HepG2 (cell line): ENCODE results near the gene ARMC2. TPM values are rescaled to one million over a fixed set of nuclear protein-coding genes. Genes with fewer than 3 reads are reported as not detected.
A peak's percentile ranks its signal among the peaks of the same experiment; 100 is the strongest.

Source experiments
- HOXA3 ChIP-seq: sonication (generic); formaldehyde crosslinking; IDR thresholded peaks from 2 replicates; pipeline ENCODE4 v1.5.0; 2020; ENCODE audit warnings: missing genetic modification reagents
- NCOA2 ChIP-seq: sonication (generic); formaldehyde crosslinking; IDR thresholded peaks from 2 replicates; pipeline ENCODE4 v1.8.0; 2022; ENCODE audit warnings: inconsistent platforms
- POGZ ChIP-seq: sonication (generic); formaldehyde crosslinking; IDR thresholded peaks from 2 replicates; pipeline ENCODE4 v1.4.0; 2020; ENCODE audit warnings: mild to moderate bottlenecking, missing genetic modification reagents
- PPARG ChIP-seq: conservative IDR thresholded peaks from 2 replicates; pipeline ENCODE4 v1.6.1; 2016; ENCODE audit warnings: missing biosample characterization, missing genetic modification reagents
- RELA ChIP-seq: sonication (generic); formaldehyde crosslinking; IDR thresholded peaks from 2 replicates; pipeline ENCODE4 v1.4.0; 2020; ENCODE audit warnings: missing genetic modification reagents
- RXRB ChIP-seq: IDR thresholded peaks from 2 replicates; pipeline ENCODE4 v1.6.1; 2016; ENCODE audit warnings: borderline replicate concordance, missing genetic modification reagents, missing compliant biosample characterization
- TCF7 ChIP-seq: sonication (generic); IDR thresholded peaks from 2 replicates; pipeline ENCODE4 v1.6.1; 2016; ENCODE audit warnings: antibody characterized with exemption, low read depth
- WIZ ChIP-seq: sonication (generic); formaldehyde crosslinking; IDR thresholded peaks from 2 replicates; pipeline ENCODE4 v1.5.1; 2020; ENCODE audit warnings: mild to moderate bottlenecking, missing genetic modification reagents
- YY1 ChIP-seq: IDR thresholded peaks from 2 replicates; pipeline ENCODE4 v1.6.1; 2011; ENCODE audit warnings: low read length, low read depth, moderate library complexity, mild to moderate bottlenecking; ENCODE audit not compliant: insufficient read depth, insufficient replicate concordance
- ZBTB1 ChIP-seq: sonication (generic); formaldehyde crosslinking; IDR thresholded peaks from 2 replicates; pipeline ENCODE4 v1.4.0; 2020; ENCODE audit warnings: missing genetic modification reagents, borderline replicate concordance
- ZNF326 ChIP-seq: sonication (generic); formaldehyde crosslinking; IDR thresholded peaks from 2 replicates; pipeline ENCODE4 v1.4.0; 2020; ENCODE audit warnings: missing genetic modification reagents, borderline replicate concordance
- ZNF614 ChIP-seq: IDR thresholded peaks from 2 replicates; pipeline ENCODE4 v1.6.1; 2018; ENCODE audit warnings: missing biosample characterization, missing genetic modification reagents, inconsistent platforms, borderline replicate concordance
- ZNF644 ChIP-seq: IDR thresholded peaks from 2 replicates; pipeline ENCODE4 v1.6.1; 2016; ENCODE audit warnings: low read depth
- polyA plus RNA-seq, 8 experiments: library from polyadenylated mRNA; depleted of rRNA in 3 of 8; stranded (reverse) in 7 of 8; unstranded in 1 of 8; fragments of >200 nt; fragmentation: Illumina TruSeq in 4 of 8; extraction: Trizol in 4 of 8; gene quantifications; 2 replicates each; pipeline versions ENCODE4 v1.2.1 to v1.2.3, GENCODE V29; 2011 to 2016; ENCODE audit warnings: low read depth in 4 of 8, missing spikeins in 1 of 8, mixed read lengths in 1 of 8; ENCODE audit not compliant: insufficient read depth in 1 of 8
- total RNA-seq, 5 experiments: library from RNA; depleted of rRNA; stranded (reverse); fragments of >200 nt; fragmentation: Illumina TruSeq; extraction: Trizol; gene quantifications; 2 replicates each; pipeline ENCODE4 v1.2.3, GENCODE V29; 2016; ENCODE audit warnings: low read depth in 1 of 5
- TF ChIP-seq, protein P1 (sequence below): sonication (generic); formaldehyde crosslinking; IDR thresholded peaks from 2 replicates; pipeline ENCODE4 v1.4.0; 2020; ENCODE audit warnings: missing genetic modification reagents
- TF ChIP-seq, protein P2 (sequence below): IDR thresholded peaks from 2 replicates; pipeline ENCODE4 v1.6.1; 2016; ENCODE audit warnings: low read depth
- TF ChIP-seq, protein P3 (sequence below): sonication (generic); formaldehyde crosslinking; IDR thresholded peaks from 2 replicates; pipeline ENCODE4 v1.5.0; 2020; ENCODE audit warnings: missing genetic modification reagents
- TF ChIP-seq, protein P4 (sequence below): sonication (generic); formaldehyde crosslinking; IDR thresholded peaks from 2 replicates; pipeline ENCODE4 v1.4.0; 2020; ENCODE audit warnings: mild to moderate bottlenecking, missing genetic modification reagents
- TF ChIP-seq, protein P5 (sequence below), 2 experiments: sonication (generic) in 1 of 2; formaldehyde crosslinking in 1 of 2; IDR thresholded peaks; 2 replicates each; pipeline versions ENCODE4 v1.6.1 to v1.9.0; 2014 to 2022; ENCODE audit warnings: antibody characterized with exemption in 1 of 2, borderline replicate concordance in 1 of 2, inconsistent platforms in 1 of 2, low read depth in 1 of 2, missing genetic modification reagents in 1 of 2

ARMC2 gene
- total and polyA plus RNA-seq, 2 of the 13 experiments (the other 11 are each of a cell fraction or from before 2014, with no cell fraction given) = 1.4 to 3.2 TPM

DNA sequence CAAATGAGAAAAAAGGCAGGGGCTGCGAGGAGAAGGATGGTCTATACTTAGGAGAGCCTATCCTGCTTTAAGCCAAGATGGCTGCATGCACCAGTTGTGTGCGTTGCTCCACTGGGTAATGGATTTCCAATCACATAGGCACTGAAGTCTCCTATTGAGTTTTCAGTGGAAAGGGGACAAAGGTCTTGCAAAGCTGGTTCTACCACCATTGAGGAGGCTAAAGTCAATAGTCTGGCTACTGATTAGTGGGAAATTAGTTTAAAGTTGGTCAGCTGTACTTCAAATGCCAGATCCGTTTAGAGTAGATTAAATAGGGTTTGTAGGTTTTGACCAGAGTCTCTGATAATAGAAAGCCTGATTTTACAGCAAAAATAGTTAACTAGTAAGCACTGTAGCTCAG, 141.5 kb downstream of the ARMC2 start (continued):
- TF ChIP-seq, protein P1, sequence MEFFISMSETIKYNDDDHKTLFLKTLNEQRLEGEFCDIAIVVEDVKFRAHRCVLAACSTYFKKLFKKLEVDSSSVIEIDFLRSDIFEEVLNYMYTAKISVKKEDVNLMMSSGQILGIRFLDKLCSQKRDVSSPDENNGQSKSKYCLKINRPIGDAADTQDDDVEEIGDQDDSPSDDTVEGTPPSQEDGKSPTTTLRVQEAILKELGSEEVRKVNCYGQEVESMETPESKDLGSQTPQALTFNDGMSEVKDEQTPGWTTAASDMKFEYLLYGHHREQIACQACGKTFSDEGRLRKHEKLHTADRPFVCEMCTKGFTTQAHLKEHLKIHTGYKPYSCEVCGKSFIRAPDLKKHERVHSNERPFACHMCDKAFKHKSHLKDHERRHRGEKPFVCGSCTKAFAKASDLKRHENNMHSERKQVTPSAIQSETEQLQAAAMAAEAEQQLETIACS (CRISPR knock-in tag) = no peak
- TF ChIP-seq RXRB (CRISPR knock-in tag) (peak; percentile 48; the same call in 1 of the 2 replicates), ZBTB1 (CRISPR knock-in tag) (no peak), NCOA2 (CRISPR knock-in tag) (0 out of 2 replicates have a peak, but pooled peaks have one; percentile 10), PPARG (peak; percentile 91), WIZ (CRISPR knock-in tag) (peak; percentile 45; the same call in 1 of the 2 replicates), HOXA3 (CRISPR knock-in tag) (peak; percentile 79), ZNF326 (no peak), YY1 (peak; percentile 70), ZNF614 (CRISPR knock-in tag) (no peak), RELA (CRISPR knock-in tag) (no peak), POGZ (CRISPR knock-in tag) (peak; percentile 90), ZNF644 (CRISPR knock-in tag) (peak; percentile 97), TCF7 (peak; percentile 13; the same call in 1 of the 2 replicates)
- TF ChIP-seq, protein P2, sequence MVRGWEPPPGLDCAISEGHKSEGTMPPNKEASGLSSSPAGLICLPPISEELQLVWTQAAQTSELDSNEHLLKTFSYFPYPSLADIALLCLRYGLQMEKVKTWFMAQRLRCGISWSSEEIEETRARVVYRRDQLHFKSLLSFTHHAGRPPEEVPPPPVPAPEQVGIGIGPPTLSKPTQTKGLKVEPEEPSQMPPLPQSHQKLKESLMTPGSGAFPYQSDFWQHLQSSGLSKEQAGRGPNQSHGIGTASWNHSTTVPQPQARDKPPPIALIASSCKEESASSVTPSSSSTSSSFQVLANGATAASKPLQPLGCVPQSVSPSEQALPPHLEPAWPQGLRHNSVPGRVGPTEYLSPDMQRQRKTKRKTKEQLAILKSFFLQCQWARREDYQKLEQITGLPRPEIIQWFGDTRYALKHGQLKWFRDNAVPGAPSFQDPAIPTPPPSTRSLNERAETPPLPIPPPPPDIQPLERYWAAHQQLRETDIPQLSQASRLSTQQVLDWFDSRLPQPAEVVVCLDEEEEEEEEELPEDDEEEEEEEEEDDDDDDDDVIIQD (CRISPR knock-in tag) = peak; percentile 68; the same call in 1 of the 2 replicates
- TF ChIP-seq, protein P3, sequence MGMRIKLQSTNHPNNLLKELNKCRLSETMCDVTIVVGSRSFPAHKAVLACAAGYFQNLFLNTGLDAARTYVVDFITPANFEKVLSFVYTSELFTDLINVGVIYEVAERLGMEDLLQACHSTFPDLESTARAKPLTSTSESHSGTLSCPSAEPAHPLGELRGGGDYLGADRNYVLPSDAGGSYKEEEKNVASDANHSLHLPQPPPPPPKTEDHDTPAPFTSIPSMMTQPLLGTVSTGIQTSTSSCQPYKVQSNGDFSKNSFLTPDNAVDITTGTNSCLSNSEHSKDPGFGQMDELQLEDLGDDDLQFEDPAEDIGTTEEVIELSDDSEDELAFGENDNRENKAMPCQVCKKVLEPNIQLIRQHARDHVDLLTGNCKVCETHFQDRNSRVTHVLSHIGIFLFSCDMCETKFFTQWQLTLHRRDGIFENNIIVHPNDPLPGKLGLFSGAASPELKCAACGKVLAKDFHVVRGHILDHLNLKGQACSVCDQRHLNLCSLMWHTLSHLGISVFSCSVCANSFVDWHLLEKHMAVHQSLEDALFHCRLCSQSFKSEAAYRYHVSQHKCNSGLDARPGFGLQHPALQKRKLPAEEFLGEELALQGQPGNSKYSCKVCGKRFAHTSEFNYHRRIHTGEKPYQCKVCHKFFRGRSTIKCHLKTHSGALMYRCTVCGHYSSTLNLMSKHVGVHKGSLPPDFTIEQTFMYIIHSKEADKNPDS (CRISPR knock-in tag) = no peak
- TF ChIP-seq, protein P4, sequence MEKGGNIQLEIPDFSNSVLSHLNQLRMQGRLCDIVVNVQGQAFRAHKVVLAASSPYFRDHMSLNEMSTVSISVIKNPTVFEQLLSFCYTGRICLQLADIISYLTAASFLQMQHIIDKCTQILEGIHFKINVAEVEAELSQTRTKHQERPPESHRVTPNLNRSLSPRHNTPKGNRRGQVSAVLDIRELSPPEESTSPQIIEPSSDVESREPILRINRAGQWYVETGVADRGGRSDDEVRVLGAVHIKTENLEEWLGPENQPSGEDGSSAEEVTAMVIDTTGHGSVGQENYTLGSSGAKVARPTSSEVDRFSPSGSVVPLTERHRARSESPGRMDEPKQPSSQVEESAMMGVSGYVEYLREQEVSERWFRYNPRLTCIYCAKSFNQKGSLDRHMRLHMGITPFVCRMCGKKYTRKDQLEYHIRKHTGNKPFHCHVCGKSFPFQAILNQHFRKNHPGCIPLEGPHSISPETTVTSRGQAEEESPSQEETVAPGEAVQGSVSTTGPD (CRISPR knock-in tag) = peak; percentile 58; the same call in 1 of the 2 replicates
- TF ChIP-seq, protein P5, sequence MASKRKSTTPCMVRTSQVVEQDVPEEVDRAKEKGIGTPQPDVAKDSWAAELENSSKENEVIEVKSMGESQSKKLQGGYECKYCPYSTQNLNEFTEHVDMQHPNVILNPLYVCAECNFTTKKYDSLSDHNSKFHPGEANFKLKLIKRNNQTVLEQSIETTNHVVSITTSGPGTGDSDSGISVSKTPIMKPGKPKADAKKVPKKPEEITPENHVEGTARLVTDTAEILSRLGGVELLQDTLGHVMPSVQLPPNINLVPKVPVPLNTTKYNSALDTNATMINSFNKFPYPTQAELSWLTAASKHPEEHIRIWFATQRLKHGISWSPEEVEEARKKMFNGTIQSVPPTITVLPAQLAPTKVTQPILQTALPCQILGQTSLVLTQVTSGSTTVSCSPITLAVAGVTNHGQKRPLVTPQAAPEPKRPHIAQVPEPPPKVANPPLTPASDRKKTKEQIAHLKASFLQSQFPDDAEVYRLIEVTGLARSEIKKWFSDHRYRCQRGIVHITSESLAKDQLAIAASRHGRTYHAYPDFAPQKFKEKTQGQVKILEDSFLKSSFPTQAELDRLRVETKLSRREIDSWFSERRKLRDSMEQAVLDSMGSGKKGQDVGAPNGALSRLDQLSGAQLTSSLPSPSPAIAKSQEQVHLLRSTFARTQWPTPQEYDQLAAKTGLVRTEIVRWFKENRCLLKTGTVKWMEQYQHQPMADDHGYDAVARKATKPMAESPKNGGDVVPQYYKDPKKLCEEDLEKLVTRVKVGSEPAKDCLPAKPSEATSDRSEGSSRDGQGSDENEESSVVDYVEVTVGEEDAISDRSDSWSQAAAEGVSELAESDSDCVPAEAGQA (IDR thresholded peaks at IDR 0.05; ENCODE audit: low read depth) = 0 out of 2 replicates have a peak, but pooled peaks have one; percentile 46
- TF ChIP-seq, protein P5 (CRISPR knock-in tag; IDR thresholded peaks at IDR 0.05; ENCODE audit: borderline replicate concordance) = no peak
